ENCODE results near the gene UBE2B.

Gene UBE2B

GRCh38 chr5:134437340-134437846, 66.0 kb downstream of the UBE2B start:
- DNase-seq (ENCODE audit: low read depth in 2 of 2), result no peak

- DNase-seq (ENCODE audit: low read depth in 2 of 2), result no peak
Measured at GRCh38 chr5:134437847-134438581, 66.6 kb downstream of the UBE2B start.

GRCh38 chr5:134438721-134439123, 67.4 kb downstream of the UBE2B start:
- DNase-seq (ENCODE audit: low read depth in 2 of 2), result no peak

GRCh38 chr5:134439210-134439654, 67.9 kb downstream of the UBE2B start:
- DNase-seq (ENCODE audit: low read depth in 2 of 2), result no peak

GRCh38 chr5:134440201-134440755, 68.9 kb downstream of the UBE2B start:
- no peak for DNase-seq (ENCODE audit: low read depth in 2 of 2)

Data from stimulated activated CD4-positive, alpha-beta T cell treated with anti-CD3 and anti-CD28 coated beads, Interleukin-1b, Interleukin-23, amount 100 ng/mL, for 4 hours (primary cell).